ENCODE results near the gene MAN1A1.

The MAN1A1 gene

GRCh38 chr6:119278625-119279024 lies 70.9 kb downstream of the MAN1A1 start:
- Histone ChIP-seq H3K27ac (ENCODE audit: low read length) (no peak overlapping the region), H3K36me3 (ENCODE audit: control insufficient read depth, low read depth, low read length) (no peaks in the 10 kb centered on the region), H3K9me3 (ENCODE audit: control insufficient read depth, low read depth, low read length) (no peaks in the 10 kb centered on the region), H3K9ac (ENCODE audit: low read length) (no peak overlapping the region), H3K27me3 (ENCODE audit: control insufficient read depth, insufficient read depth, low read length) (no peaks in the 10 kb centered on the region), H3K4me3 (ENCODE audit: low read length) (no peak overlapping the region), H3K4me1 (ENCODE audit: control insufficient read depth, low read depth, low read length) (no peaks in the 10 kb centered on the region)

- no peaks in the 10 kb centered on the region for H3K4me1 ChIP-seq (ENCODE audit: control insufficient read depth, low read depth, low read length)
- no peak overlapping the region for H3K4me3 ChIP-seq (ENCODE audit: low read length)
- H3K36me3 ChIP-seq (ENCODE audit: control insufficient read depth, low read depth, low read length): no peaks in the 10 kb centered on the region
These were observed 72.5 kb downstream of the MAN1A1 start for GRCh38 chr6:119277052-119277451.

GRCh38 chr6:119276211-119276610 lies 73.3 kb downstream of the MAN1A1 start:
- H3K27me3 ChIP-seq (ENCODE audit: control insufficient read depth, insufficient read depth, low read length): no peaks in the 10 kb centered on the region
- H3K4me1 ChIP-seq (ENCODE audit: control insufficient read depth, low read depth, low read length): no peaks in the 10 kb centered on the region
- H3K36me3 ChIP-seq (ENCODE audit: control insufficient read depth, low read depth, low read length): no peaks in the 10 kb centered on the region
- no peak overlapping the region for H3K9ac ChIP-seq (ENCODE audit: low read length)
- H3K27ac ChIP-seq (ENCODE audit: low read length): no peak overlapping the region
- no peak overlapping the region for H3K4me3 ChIP-seq (ENCODE audit: low read length)
- no peaks in the 10 kb centered on the region for H3K9me3 ChIP-seq (ENCODE audit: control insufficient read depth, low read depth, low read length)

More at GRCh38 chr6:119277052-119277451, 72.5 kb downstream of the MAN1A1 start:
- Histone ChIP-seq H3K27me3 (ENCODE audit: control insufficient read depth, insufficient read depth, low read length) (no peaks in the 10 kb centered on the region), H3K9me3 (ENCODE audit: control insufficient read depth, low read depth, low read length) (no peaks in the 10 kb centered on the region), H3K9ac (ENCODE audit: low read length) (no peak overlapping the region), H3K27ac (ENCODE audit: low read length) (no peak overlapping the region)

- H3K36me3 ChIP-seq (ENCODE audit: control insufficient read depth, low read depth, low read length): no peaks in the 10 kb centered on the region
These were observed 75.4 kb downstream of the MAN1A1 start for GRCh38 chr6:119274197-119274595.

GRCh38 chr6:119273272-119274196 lies 76.0 kb downstream of the MAN1A1 start:
- no peaks in the 10 kb centered on the region for H3K36me3 ChIP-seq (ENCODE audit: control insufficient read depth, low read depth, low read length)
- H3K4me1 ChIP-seq (ENCODE audit: control insufficient read depth, low read depth, low read length): no peaks in the 10 kb centered on the region
- H3K27me3 ChIP-seq (ENCODE audit: control insufficient read depth, insufficient read depth, low read length): no peaks in the 10 kb centered on the region
- peaks cover 3% of the 10 kb centered on the region for H3K9me3 ChIP-seq (ENCODE audit: control insufficient read depth, low read depth, low read length)
- no peak overlapping the region for H3K27ac ChIP-seq (ENCODE audit: low read length)
- no peak overlapping the region for H3K4me3 ChIP-seq (ENCODE audit: low read length)
- H3K9ac ChIP-seq (ENCODE audit: low read length): no peak overlapping the region

More at GRCh38 chr6:119274197-119274595, 75.4 kb downstream of the MAN1A1 start:
- no peak overlapping the region for H3K4me3 ChIP-seq (ENCODE audit: low read length)
- peaks cover 3% of the 10 kb centered on the region for H3K9me3 ChIP-seq (ENCODE audit: control insufficient read depth, low read depth, low read length)
- H3K9ac ChIP-seq (ENCODE audit: low read length): no peak overlapping the region
- no peak overlapping the region for H3K27ac ChIP-seq (ENCODE audit: low read length)
- no peaks in the 10 kb centered on the region for H3K27me3 ChIP-seq (ENCODE audit: control insufficient read depth, insufficient read depth, low read length)
- no peaks in the 10 kb centered on the region for H3K4me1 ChIP-seq (ENCODE audit: control insufficient read depth, low read depth, low read length)

GRCh38 chr6:119270545-119270944 lies 79.0 kb downstream of the MAN1A1 start:
- no peaks in the 10 kb centered on the region for H3K36me3 ChIP-seq (ENCODE audit: control insufficient read depth, low read depth, low read length)
- H3K4me1 ChIP-seq (ENCODE audit: control insufficient read depth, low read depth, low read length): no peaks in the 10 kb centered on the region
- no peak overlapping the region for H3K9ac ChIP-seq (ENCODE audit: low read length)
- peaks cover 3% of the 10 kb centered on the region for H3K9me3 ChIP-seq (ENCODE audit: control insufficient read depth, low read depth, low read length)
- H3K27ac ChIP-seq (ENCODE audit: low read length): no peak overlapping the region
- no peaks in the 10 kb centered on the region for H3K27me3 ChIP-seq (ENCODE audit: control insufficient read depth, insufficient read depth, low read length)
- H3K4me3 ChIP-seq (ENCODE audit: low read length): no peak overlapping the region

GRCh38 chr6:119269266-119270103 lies 80.1 kb downstream of the MAN1A1 start:
- Histone ChIP-seq H3K27ac (ENCODE audit: low read length) (no peak overlapping the region), H3K4me1 (ENCODE audit: control insufficient read depth, low read depth, low read length) (no peaks in the 10 kb centered on the region), H3K36me3 (ENCODE audit: control insufficient read depth, low read depth, low read length) (no peaks in the 10 kb centered on the region)

GRCh38 chr6:119267126-119267905 lies 82.2 kb downstream of the MAN1A1 start:
- peaks cover 3% of the 10 kb centered on the region for H3K9me3 ChIP-seq (ENCODE audit: control insufficient read depth, low read depth, low read length)
- no peaks in the 10 kb centered on the region for H3K4me1 ChIP-seq (ENCODE audit: control insufficient read depth, low read depth, low read length)
- no peaks in the 10 kb centered on the region for H3K36me3 ChIP-seq (ENCODE audit: control insufficient read depth, low read depth, low read length)
- no peak overlapping the region for H3K27ac ChIP-seq (ENCODE audit: low read length)
- no peak overlapping the region for H3K9ac ChIP-seq (ENCODE audit: low read length)
- H3K27me3 ChIP-seq (ENCODE audit: control insufficient read depth, insufficient read depth, low read length): no peaks in the 10 kb centered on the region
- H3K4me3 ChIP-seq (ENCODE audit: low read length): no peak overlapping the region

More at GRCh38 chr6:119269266-119270103, 80.1 kb downstream of the MAN1A1 start:
- Histone ChIP-seq H3K9ac (ENCODE audit: low read length) (no peak overlapping the region), H3K4me3 (ENCODE audit: low read length) (no peak overlapping the region), H3K9me3 (ENCODE audit: control insufficient read depth, low read depth, low read length) (peaks cover 3% of the 10 kb centered on the region), H3K27me3 (ENCODE audit: control insufficient read depth, insufficient read depth, low read length) (no peaks in the 10 kb centered on the region)

GRCh38 chr6:119264854-119265397 lies 84.6 kb downstream of the MAN1A1 start:
- no peaks in the 10 kb centered on the region for H3K9me3 ChIP-seq (ENCODE audit: control insufficient read depth, low read depth, low read length)

GRCh38 chr6:119262612-119263011 lies 86.9 kb downstream of the MAN1A1 start:
- no peak overlapping the region for H3K27ac ChIP-seq (ENCODE audit: low read length)

More at GRCh38 chr6:119264854-119265397, 84.6 kb downstream of the MAN1A1 start:
- H3K4me3 ChIP-seq (ENCODE audit: low read length): no peak overlapping the region
- H3K27me3 ChIP-seq (ENCODE audit: control insufficient read depth, insufficient read depth, low read length): no peaks in the 10 kb centered on the region
- H3K36me3 ChIP-seq (ENCODE audit: control insufficient read depth, low read depth, low read length): no peaks in the 10 kb centered on the region
- H3K4me1 ChIP-seq (ENCODE audit: control insufficient read depth, low read depth, low read length): no peaks in the 10 kb centered on the region
- no peak overlapping the region for H3K9ac ChIP-seq (ENCODE audit: low read length)
- no peak overlapping the region for H3K27ac ChIP-seq (ENCODE audit: low read length)

GRCh38 chr6:119261944-119262284 lies 87.6 kb downstream of the MAN1A1 start:
- no peak overlapping the region for H3K27ac ChIP-seq (ENCODE audit: low read length)
- no peak overlapping the region for H3K9ac ChIP-seq (ENCODE audit: low read length)
- H3K4me1 ChIP-seq (ENCODE audit: control insufficient read depth, low read depth, low read length): no peaks in the 10 kb centered on the region

More at GRCh38 chr6:119262612-119263011, 86.9 kb downstream of the MAN1A1 start:
- no peak overlapping the region for H3K4me3 ChIP-seq (ENCODE audit: low read length)
- no peaks in the 10 kb centered on the region for H3K9me3 ChIP-seq (ENCODE audit: control insufficient read depth, low read depth, low read length)
- no peaks in the 10 kb centered on the region for H3K36me3 ChIP-seq (ENCODE audit: control insufficient read depth, low read depth, low read length)
- H3K4me1 ChIP-seq (ENCODE audit: control insufficient read depth, low read depth, low read length): no peaks in the 10 kb centered on the region
- no peaks in the 10 kb centered on the region for H3K27me3 ChIP-seq (ENCODE audit: control insufficient read depth, insufficient read depth, low read length)
- no peak overlapping the region for H3K9ac ChIP-seq (ENCODE audit: low read length)

More at GRCh38 chr6:119261944-119262284, 87.6 kb downstream of the MAN1A1 start:
- Histone ChIP-seq H3K9me3 (ENCODE audit: control insufficient read depth, low read depth, low read length) (no peaks in the 10 kb centered on the region), H3K4me3 (ENCODE audit: low read length) (no peak overlapping the region), H3K36me3 (ENCODE audit: control insufficient read depth, low read depth, low read length) (no peaks in the 10 kb centered on the region), H3K27me3 (ENCODE audit: control insufficient read depth, insufficient read depth, low read length) (no peaks in the 10 kb centered on the region)
